T follicular helper cell (primary cell): ENCODE data around the gene SPI1.

Source experiments
- DNase-seq: peaks from one replicate; pipeline ENCODE4 v3.0.0-alpha.2; 2020; ENCODE audit warnings: low read depth

SPI1 gene

GRCh38 chr11:47358731-47359051 is 19.7 kb downstream of the SPI1 start:
- DNase-seq = no peak

- DNase-seq = no peak
Measured at GRCh38 chr11:47357985-47358730, 20.2 kb downstream of the SPI1 start.

DNA sequence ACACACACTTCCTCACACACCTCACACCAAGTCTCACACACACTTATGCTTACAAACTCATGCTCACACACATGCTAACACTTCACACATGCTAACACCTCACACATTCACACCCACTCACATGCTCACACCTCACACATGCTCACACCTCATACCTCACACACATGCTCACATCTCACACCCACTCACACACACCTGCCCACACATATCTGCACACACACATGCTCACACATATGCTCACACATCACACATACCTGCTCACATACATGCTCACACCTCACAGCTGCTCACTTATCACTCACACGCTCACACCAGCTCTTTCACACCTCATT is 21.4 kb downstream of the SPI1 start:
- DNase-seq = no peak

DNA sequence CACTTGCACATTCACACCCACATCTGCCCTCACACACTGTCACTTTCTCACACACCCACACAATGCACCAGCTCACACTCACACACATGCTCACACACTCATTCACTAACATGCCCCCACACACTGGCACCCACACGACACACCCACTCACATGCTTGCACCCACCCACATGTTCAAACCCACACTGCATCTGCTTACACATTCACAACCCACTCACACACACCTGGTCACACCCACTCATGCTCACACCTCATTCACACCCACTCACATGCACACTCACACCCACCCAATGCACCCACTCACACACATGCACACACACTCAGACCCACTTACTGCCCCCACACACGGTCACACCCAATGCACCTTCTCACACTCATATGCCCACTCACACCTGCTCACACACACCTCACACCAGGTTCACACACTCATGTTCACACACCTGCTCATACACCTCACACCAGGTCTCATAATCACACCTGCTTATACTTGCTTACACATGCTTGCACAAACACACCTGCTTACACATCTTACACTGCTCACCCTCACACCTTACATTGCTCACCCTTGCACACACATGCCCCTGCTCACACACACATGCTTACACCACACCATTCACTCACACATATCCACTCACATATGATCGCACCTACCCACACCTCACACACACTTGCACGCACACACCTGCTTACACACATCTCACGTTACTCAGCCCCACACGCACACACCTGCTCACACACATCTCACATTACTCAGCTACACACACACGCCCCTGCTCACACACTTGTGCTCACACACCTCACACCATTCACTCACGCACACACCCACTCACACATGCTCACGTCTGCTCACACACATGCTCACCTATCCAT is 22.0 kb downstream of the SPI1 start:
- DNase-seq = no peak

- DNase-seq = no peak
Measured at GRCh38 chr11:47355283-47356128, 22.8 kb downstream of the SPI1 start.

- DNase-seq = no peak
Measured at GRCh38 chr11:47354913-47355282, 23.4 kb downstream of the SPI1 start.

- no peak for DNase-seq
Measured at GRCh38 chr11:47353978-47354774, 24.2 kb downstream of the SPI1 start.

DNA sequence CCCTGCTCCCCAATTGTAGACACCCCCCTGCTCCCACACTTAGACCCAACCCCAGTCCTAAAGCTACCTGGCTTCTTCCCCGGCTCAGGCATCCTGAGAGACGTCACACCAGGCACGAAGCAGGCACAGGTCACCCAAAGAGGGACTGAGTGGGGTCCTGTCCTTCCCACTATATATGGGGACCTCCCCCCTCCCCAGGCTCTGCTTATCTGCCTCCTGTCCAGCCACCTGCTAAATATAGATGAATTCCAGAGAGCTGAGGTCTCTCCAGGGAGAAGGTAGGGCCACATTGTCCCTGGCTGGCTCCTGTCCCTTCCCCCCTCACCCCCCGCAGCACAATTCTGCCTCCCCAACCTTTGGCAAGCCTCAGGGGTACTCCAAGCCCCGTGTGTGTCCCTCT is 25.8 kb downstream of the SPI1 start, which contains the start of gene MYBPC3:
TSS of gene MYBPC3 (minus strand) at position 147 of the 400 bp plus-strand sequence. CDS start at position 92, 55 bp downstream.
- DNase-seq = no peak

GRCh38 chr11:47351156-47352126 is 26.9 kb downstream of the SPI1 start:
- DNase-seq = no peak

DNA sequence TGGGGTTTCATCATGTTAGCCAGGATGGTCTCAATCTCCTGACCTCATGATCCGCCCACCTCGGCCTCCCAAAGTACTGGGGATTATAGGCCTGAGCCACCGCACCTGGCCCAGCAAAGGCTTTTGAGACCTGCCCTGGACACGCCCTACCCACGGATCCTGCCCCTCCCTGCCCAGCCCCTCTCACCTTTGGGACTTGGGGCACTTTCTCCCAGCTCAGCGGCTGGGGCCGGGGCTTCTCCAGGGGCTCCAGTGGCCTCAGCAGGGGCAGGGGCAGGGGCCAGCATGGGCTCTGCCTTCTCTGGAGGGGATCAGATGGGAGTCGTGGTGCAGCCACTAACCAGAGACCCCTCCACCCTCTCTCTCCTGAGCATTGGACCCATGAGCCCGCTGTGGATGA is 28.0 kb downstream of the SPI1 start:
- DNase-seq = no peak

DNA sequence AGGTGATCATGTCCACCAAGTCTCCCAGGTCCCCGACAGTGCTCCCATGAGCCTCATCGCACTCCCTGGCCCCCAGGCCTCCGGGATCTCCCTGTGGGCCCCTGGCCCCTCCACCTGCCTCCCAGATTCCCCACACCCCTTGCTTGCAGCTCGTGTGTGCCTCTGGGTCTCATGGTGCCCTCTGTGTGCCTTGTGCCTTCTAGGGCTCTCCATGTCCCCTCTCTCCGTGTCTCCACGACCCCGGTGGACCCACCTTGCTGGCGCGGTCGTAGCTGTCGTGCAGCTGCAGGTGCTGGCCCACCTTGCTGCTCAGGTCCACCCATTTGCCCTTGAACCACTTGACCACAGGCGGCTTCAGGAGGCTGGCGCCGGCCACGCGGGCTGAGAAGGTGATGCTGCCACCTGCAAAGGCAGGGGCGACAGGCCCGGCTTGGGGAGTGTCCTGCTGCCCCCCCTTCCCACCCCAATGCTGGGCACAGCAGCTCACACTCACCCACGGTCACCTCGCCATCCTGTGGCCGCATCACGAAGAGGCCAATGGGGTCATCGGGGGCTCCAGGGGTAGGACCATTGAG is 28.7 kb downstream of the SPI1 start:
- no peak for DNase-seq

- DNase-seq = no peak
Measured at GRCh38 chr11:47348859-47349258, 29.5 kb downstream of the SPI1 start.

GRCh38 chr11:47348131-47348802 is 30.1 kb downstream of the SPI1 start:
- no peak for DNase-seq

DNA sequence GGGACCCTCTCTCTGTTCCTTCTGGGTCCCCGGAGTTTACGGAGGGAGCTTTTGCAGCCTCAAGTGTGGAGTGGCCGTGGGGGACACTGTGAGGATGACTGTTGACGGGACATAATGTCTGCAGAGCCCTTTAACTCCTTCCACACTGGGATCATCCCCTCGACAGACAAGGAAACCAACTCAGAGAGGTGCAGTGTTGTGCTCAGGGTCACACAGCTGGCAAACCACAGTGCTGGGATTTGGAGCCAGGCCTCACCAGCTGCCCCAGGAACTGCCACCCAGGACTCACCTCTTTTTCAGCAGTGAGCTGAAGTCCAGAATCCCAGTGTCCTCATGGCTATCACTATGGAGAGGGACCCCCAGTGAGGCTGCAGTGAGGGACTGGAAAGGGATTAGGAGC is 31.2 kb downstream of the SPI1 start:
- DNase-seq = no peak

DNA sequence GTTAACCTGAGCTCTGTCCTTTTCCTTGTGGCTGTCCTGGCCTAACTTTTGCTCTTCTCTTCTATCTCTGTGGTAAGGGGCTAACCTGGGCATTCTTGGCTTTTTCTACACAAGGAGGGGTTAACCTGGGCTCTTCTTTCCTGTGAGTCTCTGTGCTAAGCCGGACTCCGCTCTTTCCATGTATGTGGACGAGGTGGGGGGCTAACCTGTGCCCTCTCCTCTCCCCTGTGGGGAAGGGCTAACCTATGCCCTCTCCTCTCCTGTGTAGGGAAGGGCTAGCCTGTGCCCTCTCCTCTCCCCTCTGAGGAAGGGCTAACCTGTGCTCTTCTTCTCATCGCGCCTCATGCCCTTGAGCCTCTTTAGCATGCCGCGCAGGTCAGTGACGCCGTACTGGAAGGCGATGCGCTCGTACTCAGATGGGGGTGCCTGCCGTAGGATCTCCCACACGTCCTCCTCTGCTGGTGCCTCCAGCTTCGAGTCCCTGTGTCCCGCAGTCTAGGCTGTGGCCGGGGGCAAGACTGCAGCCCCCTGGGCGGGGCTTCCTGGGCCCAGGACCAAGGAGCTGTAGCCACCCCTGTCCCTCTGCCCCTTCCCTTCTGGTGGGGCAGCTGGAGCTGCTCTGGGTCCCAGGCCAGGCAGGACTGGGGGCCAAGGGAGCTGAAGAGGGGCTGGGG is 32.3 kb downstream of the SPI1 start:
- no peak for DNase-seq

DNA sequence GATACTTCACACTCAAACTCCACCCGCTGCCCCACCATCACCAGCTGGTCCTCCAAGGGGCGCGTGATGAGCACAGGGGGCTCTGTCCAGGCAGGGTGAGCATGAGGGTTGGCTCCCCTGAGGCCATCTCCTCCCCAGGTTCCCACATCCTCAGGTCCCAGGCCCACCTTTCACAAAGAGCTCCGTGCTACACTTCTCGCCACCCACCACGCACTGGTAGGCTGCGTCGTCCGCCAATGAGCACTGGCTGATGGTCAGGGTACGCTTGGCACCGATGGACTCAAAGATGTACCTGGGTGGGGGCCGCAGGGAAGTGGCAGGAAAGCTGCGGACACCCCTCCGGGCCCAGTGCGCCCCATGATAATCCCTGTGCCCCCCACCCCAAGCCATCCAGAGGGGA is 35.5 kb downstream of the SPI1 start:
- no peak for DNase-seq

GRCh38 chr11:47342036-47342803 is 36.1 kb downstream of the SPI1 start:
- DNase-seq = no peak
